T1000 (cell line): ENCODE measurements around the gene XYLT1.
"Not testable (repeated sequence)": the region's sequence is repeated elsewhere in the genome, so short reads cannot be mapped to it uniquely, and the experiment has no call there.

Source experiments
- DNase-seq: peaks from one replicate; lab custom pipeline; 2025; ENCODE audit warnings: mixed read lengths; lab: John Stamatoyannopoulos, UW

Gene XYLT1

GRCh38 chr16:17306211-17306610, 164.5 kb downstream of the XYLT1 start:
- DNase-seq: not testable (repeated sequence)

GRCh38 chr16:17305694-17306093, 165.1 kb downstream of the XYLT1 start:
- no peak for DNase-seq

- DNase-seq: no peak
Measured at GRCh38 chr16:17304491-17305119, 166.2 kb downstream of the XYLT1 start.

- no peak for DNase-seq
Measured at GRCh38 chr16:17304106-17304490, 166.7 kb downstream of the XYLT1 start.

GRCh38 chr16:17303101-17303500, 167.7 kb downstream of the XYLT1 start:
- no peak for DNase-seq

GRCh38 chr16:17302620-17303019, 168.1 kb downstream of the XYLT1 start:
- DNase-seq: no peak

GRCh38 chr16:17302214-17302613, 168.5 kb downstream of the XYLT1 start:
- no peak for DNase-seq

- DNase-seq: no peak
Measured at GRCh38 chr16:17301593-17302135, 169.1 kb downstream of the XYLT1 start.

- DNase-seq: no peak
Measured at GRCh38 chr16:17301184-17301583, 169.6 kb downstream of the XYLT1 start.

GRCh38 chr16:17299790-17300189, 171.0 kb downstream of the XYLT1 start:
- no peak for DNase-seq

- DNase-seq: no peak
Measured at GRCh38 chr16:17298238-17298637, 172.5 kb downstream of the XYLT1 start.

GRCh38 chr16:17296431-17296830, 174.3 kb downstream of the XYLT1 start:
- no peak for DNase-seq

- no peak for DNase-seq
Measured at GRCh38 chr16:17295948-17296347, 174.8 kb downstream of the XYLT1 start.

- DNase-seq: no peak
Measured at GRCh38 chr16:17294856-17295255, 175.9 kb downstream of the XYLT1 start.

GRCh38 chr16:17293813-17294558, 176.8 kb downstream of the XYLT1 start:
- no peak for DNase-seq

GRCh38 chr16:17291289-17291688, 179.5 kb downstream of the XYLT1 start:
- no peak for DNase-seq

GRCh38 chr16:17289674-17290635, 180.8 kb downstream of the XYLT1 start:
- no peak for DNase-seq

GRCh38 chr16:17289050-17289449, 181.7 kb downstream of the XYLT1 start:
- no peak for DNase-seq

- DNase-seq: no peak
Measured at GRCh38 chr16:17287166-17287800, 183.5 kb downstream of the XYLT1 start.

- no peak for DNase-seq
Measured at GRCh38 chr16:17286443-17286842, 184.3 kb downstream of the XYLT1 start.

- DNase-seq: no peak
Measured at GRCh38 chr16:17283016-17283415, 187.7 kb downstream of the XYLT1 start.

- DNase-seq: no peak
Measured at GRCh38 chr16:17282247-17282646, 188.5 kb downstream of the XYLT1 start.
